Measurements from ENCODE around the gene DNAH3.

DNA sequence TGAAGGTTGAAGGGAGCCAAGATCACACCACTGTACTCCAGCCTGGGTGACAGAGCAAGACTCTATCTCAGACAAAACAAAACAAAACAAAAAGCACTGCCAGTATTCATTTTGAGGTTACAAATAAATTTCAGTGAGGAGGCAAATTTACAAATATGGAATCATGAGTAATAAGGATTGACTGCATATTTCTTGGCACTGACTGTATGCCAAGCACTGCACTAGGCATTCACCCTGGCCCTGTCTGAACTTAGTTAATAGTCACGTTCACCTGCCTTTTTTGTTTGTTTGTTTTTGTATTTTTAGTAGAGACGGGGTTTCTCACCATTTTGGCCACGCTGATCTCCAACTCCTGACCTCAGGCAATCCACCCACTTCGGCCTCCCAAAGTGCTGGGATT is 12.9 kb upstream of the DNAH3 start:
- no peak for TF ChIP-seq CTCF (IDR thresholded peaks at IDR 0.05)
- no peak for TF ChIP-seq POLR2A (IDR thresholded peaks at IDR 0.05)
